CD4-positive, CD25-positive, alpha-beta regulatory T cell (primary cell): ENCODE data around the gene PLIN4. TPM values are rescaled to one million over a fixed set of nuclear protein-coding genes. Genes with fewer than 3 reads are reported as not detected.

Experiments used
- ATAC-seq, 2 donors: fragments of 150-1000 bp; cut with Tn5 transposase; one replicate each; pipeline ENCODE4 v1.10.0; 2021; ENCODE audit warnings: low read depth in 2 of 2, moderate number of reproducible peaks in 2 of 2, moderate library complexity in 1 of 2
- DNase-seq, 3 donors: peaks; one replicate each; pipeline versions ENCODE4 v3.0.0 to v3.0.0-alpha.2; 2012 to 2022; ENCODE audit warnings: mixed read lengths in 1 of 3
- H3K27ac ChIP-seq: one replicate; pipeline ENCODE4 v1.7.0; 2013; ENCODE audit warnings: mild to moderate bottlenecking, low read length; ENCODE audit not compliant: insufficient read depth, poor library complexity, severe bottlenecking
- H3K27me3 ChIP-seq: one replicate; pipeline ENCODE4 v1.7.0; 2013; ENCODE audit warnings: low read length; ENCODE audit not compliant: control insufficient read depth, insufficient read depth
- H3K36me3 ChIP-seq: one replicate; pipeline ENCODE4 v1.7.0; 2013; ENCODE audit warnings: mild to moderate bottlenecking, low read length, moderate library complexity; ENCODE audit not compliant: control insufficient read depth, insufficient read depth
- H3K4me1 ChIP-seq: 2 replicates; pipeline ENCODE4 v1.7.0; 2013; ENCODE audit warnings: mild to moderate bottlenecking, low read length; ENCODE audit not compliant: insufficient read depth, control insufficient read depth, poor library complexity, severe bottlenecking
- H3K4me3 ChIP-seq: one replicate; pipeline ENCODE4 v1.7.0; 2013; ENCODE audit warnings: low read depth, mild to moderate bottlenecking, low read length, moderate library complexity
- H3K9me3 ChIP-seq, 2 experiments: 1 replicate in 1 of 2; 2 replicates in 1 of 2; pipeline ENCODE4 v1.7.0; 2013; ENCODE audit warnings: low read length in 2 of 2, mild to moderate bottlenecking in 1 of 2, moderate library complexity in 1 of 2; ENCODE audit not compliant: control insufficient read depth in 2 of 2
- H3K27ac Mint-ChIP-seq, 3 donors: one replicate each; pipeline ENCODE4 v1.8.0; 2020 to 2022; ENCODE audit warnings: mild to moderate bottlenecking in 3 of 3, mixed read lengths in 3 of 3, moderate library complexity in 2 of 3
- H3K27me3 Mint-ChIP-seq: one replicate; pipeline ENCODE4 v1.8.0; 2022; ENCODE audit warnings: mild to moderate bottlenecking, mixed read lengths
- H3K36me3 Mint-ChIP-seq: one replicate; pipeline ENCODE4 v1.8.0; 2020; ENCODE audit warnings: mixed read lengths
- H3K4me1 Mint-ChIP-seq, 4 donors: one replicate each; pipeline ENCODE4 v1.8.0; 2020 to 2022; ENCODE audit warnings: mixed read lengths in 4 of 4, mild to moderate bottlenecking in 1 of 4
- H3K4me3 Mint-ChIP-seq, 4 donors: one replicate each; pipeline ENCODE4 v1.8.0; 2020 to 2022; ENCODE audit warnings: mild to moderate bottlenecking in 4 of 4, mixed read lengths in 4 of 4, moderate library complexity in 3 of 4
- H3K9me3 Mint-ChIP-seq, 7 donors: one replicate each; pipeline ENCODE4 v1.8.0; 2020 to 2022; ENCODE audit warnings: mixed read lengths in 7 of 7, mild to moderate bottlenecking in 3 of 7, moderate library complexity in 2 of 7
- polyA plus RNA-seq, 4 donors: library from polyadenylated mRNA; unstranded; fragments of 300-500 nt; fragmentation: Illumina TruSeq; gene quantifications; one replicate each; pipeline ENCODE4 v1.2.3, GENCODE V29; 2021
- total RNA-seq: library from RNA; stranded (reverse); gene quantifications from one replicate; pipeline ENCODE4 v1.2.3, GENCODE V29; 2022

PLIN4 gene
- total and polyA plus RNA-seq, 5 donors from 2014 or later, result 0.02 to 0.13 (median 0.05) TPM; not detected in 2

- peaks cover 30% of the 10 kb centered on the region for H3K4me1 ChIP-seq
- H3K36me3 Mint-ChIP-seq, result peaks cover 8% of the 10 kb centered on the region
- H3K27me3 Mint-ChIP-seq, result no peaks in the 10 kb centered on the region
- no peak within 1 kb of the TSS for H3K27ac Mint-ChIP-seq
- H3K36me3 ChIP-seq, result peaks cover 10% of the 10 kb centered on the region
- H3K27ac ChIP-seq, result peak within 1 kb of the TSS; percentile 83
- no peaks in the 10 kb centered on the region for H3K27me3 ChIP-seq
- ATAC-seq (no peak), DNase-seq (no peak)
- no peaks in the 10 kb centered on the region for H3K9me3 ChIP-seq
- H3K4me3 Mint-ChIP-seq, result peak within 1 kb of the TSS in 3 of 4 donors; percentile 70 to 79 (median 76)
- no peaks in the 10 kb centered on the region for H3K9me3 Mint-ChIP-seq
- H3K4me1 Mint-ChIP-seq, result peaks cover 0 to 31% (median 7%) of the 10 kb centered on the region in 4 donors
- H3K4me3 ChIP-seq, result peak within 1 kb of the TSS; percentile 92
These were observed 45.9 kb downstream of the PLIN4 start, which contains the start of gene HDGFL2 for GRCh38 chr19:4472174-4472974. TSS of gene HDGFL2 (plus strand) at chr19:4472297. CDS start at chr19:4472351, 54 bp downstream.

GRCh38 chr19:4471403-4472173 lies 46.7 kb downstream of the PLIN4 start:
- no peak overlapping the region for H3K27ac Mint-ChIP-seq
- H3K9me3 Mint-ChIP-seq, result no peaks in the 10 kb centered on the region
- H3K27ac ChIP-seq, result peak overlapping the region; percentile 83
- ATAC-seq, result peak; percentile 85 to 86
- H3K4me3 Mint-ChIP-seq, result no peak overlapping the region
- no peaks in the 10 kb centered on the region for H3K9me3 ChIP-seq
- H3K36me3 ChIP-seq, result peaks cover 3% of the 10 kb centered on the region
- H3K4me1 ChIP-seq, result peaks cover 30% of the 10 kb centered on the region
- DNase-seq, result peak; percentile 97 to 100 (median 99)
- no peaks in the 10 kb centered on the region for H3K27me3 ChIP-seq
- H3K36me3 Mint-ChIP-seq, result peaks cover 3% of the 10 kb centered on the region
- no peaks in the 10 kb centered on the region for H3K27me3 Mint-ChIP-seq
- H3K4me3 ChIP-seq, result peak overlapping the region; percentile 92
- peaks cover 0 to 30% (median 7%) of the 10 kb centered on the region in 4 donors for H3K4me1 Mint-ChIP-seq

GRCh38 chr19:4467835-4468234 lies 50.5 kb downstream of the PLIN4 start:
- ATAC-seq (no peak), DNase-seq (no peak)
- Histone ChIP-seq H3K27me3 (no peaks in the 10 kb centered on the region), H3K4me1 (peaks cover 10% of the 10 kb centered on the region), H3K4me3 (no peak overlapping the region), H3K9me3 (no peaks in the 10 kb centered on the region), H3K36me3 (no peaks in the 10 kb centered on the region), H3K27ac (no peak overlapping the region)
- H3K27me3 Mint-ChIP-seq, result no peaks in the 10 kb centered on the region
- no peaks in the 10 kb centered on the region for H3K9me3 Mint-ChIP-seq
- no peak overlapping the region for H3K4me3 Mint-ChIP-seq
- H3K4me1 Mint-ChIP-seq, result peaks cover 0 to 8% (median 4%) of the 10 kb centered on the region in 4 donors
- no peaks in the 10 kb centered on the region for H3K36me3 Mint-ChIP-seq
- no peak overlapping the region for H3K27ac Mint-ChIP-seq

GRCh38 chr19:4464815-4465581 lies 53.3 kb downstream of the PLIN4 start:
- no peak overlapping the region for H3K4me3 Mint-ChIP-seq

GRCh38 chr19:4457654-4458395 lies 60.5 kb downstream of the PLIN4 start, which contains the start of gene UBXN6:
TSS of gene UBXN6 (minus strand) at chr19:4457794. CDS start at chr19:4457697, 97 bp downstream.
- ATAC-seq, result peak; percentile 98 to 99

More at GRCh38 chr19:4464815-4465581, 53.3 kb downstream of the PLIN4 start:
- Mint-ChIP-seq H3K9me3 (no peaks in the 10 kb centered on the region), H3K36me3 (no peaks in the 10 kb centered on the region), H3K4me1 (peaks cover 0 to 2% (median 0%) of the 10 kb centered on the region in 4 donors), H3K27me3 (peaks cover 4% of the 10 kb centered on the region), H3K27ac (no peak overlapping the region)
- H3K36me3 ChIP-seq, result no peaks in the 10 kb centered on the region
- no peaks in the 10 kb centered on the region for H3K9me3 ChIP-seq
- no peak overlapping the region for H3K27ac ChIP-seq
- DNase-seq (no peak), ATAC-seq (no peak)
- H3K4me1 ChIP-seq, result no peaks in the 10 kb centered on the region
- H3K27me3 ChIP-seq, result no peaks in the 10 kb centered on the region
- no peak overlapping the region for H3K4me3 ChIP-seq

GRCh38 chr19:4456843-4457653 lies 61.2 kb downstream of the PLIN4 start:
- Mint-ChIP-seq H3K4me1 (peaks cover 3 to 22% (median 10%) of the 10 kb centered on the region in 4 donors), H3K27ac (peak overlapping the region; percentile 92 to 95 (median 94)), H3K36me3 (no peaks in the 10 kb centered on the region), H3K9me3 (peaks cover 0 to 2% (median 0%) of the 10 kb centered on the region in 7 donors), H3K4me3 (peak overlapping the region; percentile 88 to 95 (median 91)), H3K27me3 (peaks cover 4% of the 10 kb centered on the region)
- Histone ChIP-seq H3K27ac (peak overlapping the region; percentile 76), H3K9me3 (no peaks in the 10 kb centered on the region), H3K27me3 (no peaks in the 10 kb centered on the region), H3K4me3 (peak overlapping the region; percentile 66), H3K4me1 (peaks cover 21% of the 10 kb centered on the region), H3K36me3 (peaks cover 17% of the 10 kb centered on the region)
- ATAC-seq (peak; percentile 11), DNase-seq (peak in 2 of 3 donors; percentile 49 to 54)

More at GRCh38 chr19:4457654-4458395, 60.5 kb downstream of the PLIN4 start, which contains the start of gene UBXN6:
- Histone ChIP-seq H3K36me3 (peaks cover 9% of the 10 kb centered on the region), H3K27ac (peak within 1 kb of the TSS; percentile 76), H3K4me1 (peaks cover 21% of the 10 kb centered on the region), H3K4me3 (peak within 1 kb of the TSS; percentile 66), H3K27me3 (no peaks in the 10 kb centered on the region), H3K9me3 (no peaks in the 10 kb centered on the region)
- peaks cover 4% of the 10 kb centered on the region for H3K27me3 Mint-ChIP-seq
- H3K27ac Mint-ChIP-seq, result peak within 1 kb of the TSS; percentile 93 to 95 (median 94)
- H3K4me3 Mint-ChIP-seq, result peak within 1 kb of the TSS; percentile 91 to 95 (median 93)
- no peaks in the 10 kb centered on the region for H3K36me3 Mint-ChIP-seq
- H3K9me3 Mint-ChIP-seq, result peaks cover 0 to 2% (median 0%) of the 10 kb centered on the region in 7 donors
- peaks cover 3 to 22% (median 10%) of the 10 kb centered on the region in 4 donors for H3K4me1 Mint-ChIP-seq
- DNase-seq, result peak; percentile 98 to 99 (median 98)
